HG02642 (cell line): ENCODE results near the gene ROMO1.

Source experiments
- ATAC-seq: cut with Tn5 transposase; IDR thresholded peaks from one replicate; pipeline ENCODE4 v1.9.1; 2021; ENCODE audit warnings: mild to moderate bottlenecking; ENCODE audit not compliant: unreplicated experiment, poor library complexity

Gene ROMO1

GRCh38 chr20:35699127-35699956 lies at the start of gene ROMO1, which contains the start of gene NFS1:
Gene ROMO1 (plus strand): TSS chr20:35699405. CDS start chr20:35699633, 228 bp downstream.
Gene NFS1 (minus strand): TSS chr20:35699352. CDS start chr20:35699288, 64 bp downstream.
- ATAC-seq, result peak; percentile 83

- ATAC-seq, result no peak
Measured at GRCh38 chr20:35650632-35651031, 48.6 kb upstream of the ROMO1 start.

GRCh38 chr20:35651958-35652357 lies 47.2 kb upstream of the ROMO1 start:
- no peak for ATAC-seq

- ATAC-seq, result no peak
Measured at GRCh38 chr20:35652641-35653429, 46.4 kb upstream of the ROMO1 start.

GRCh38 chr20:35653430-35653734 lies 45.8 kb upstream of the ROMO1 start:
- no peak for ATAC-seq

- no peak for ATAC-seq
Measured at GRCh38 chr20:35653893-35654292, 45.3 kb upstream of the ROMO1 start.

GRCh38 chr20:35654415-35654814 lies 44.8 kb upstream of the ROMO1 start:
- no peak for ATAC-seq

- no peak for ATAC-seq
Measured at GRCh38 chr20:35657271-35657670, 41.9 kb upstream of the ROMO1 start.

- ATAC-seq, result no peak
Measured at GRCh38 chr20:35660122-35660937, 38.9 kb upstream of the ROMO1 start.

- ATAC-seq, result no peak
Measured at GRCh38 chr20:35661053-35661452, 38.2 kb upstream of the ROMO1 start.

GRCh38 chr20:35661908-35662307 lies 37.3 kb upstream of the ROMO1 start:
- no peak for ATAC-seq

GRCh38 chr20:35662551-35662950 lies 36.7 kb upstream of the ROMO1 start:
- no peak for ATAC-seq

GRCh38 chr20:35663516-35664465 lies 35.4 kb upstream of the ROMO1 start:
- peak; percentile 29 for ATAC-seq

- peak; percentile 76 for ATAC-seq
Measured at GRCh38 chr20:35664466-35665206, 34.6 kb upstream of the ROMO1 start, which contains the start of the genes CPNE1 and RBM12. Gene CPNE1 (minus strand): TSS chr20:35664900. CDS start chr20:35632923, 31,977 bp downstream. Gene RBM12 (minus strand): TSS chr20:35664900. CDS start chr20:35655322, 9,578 bp downstream.

- no peak for ATAC-seq
Measured at GRCh38 chr20:35665949-35666288, 33.3 kb upstream of the ROMO1 start.

GRCh38 chr20:35669221-35669620 lies 30.0 kb upstream of the ROMO1 start:
- no peak for ATAC-seq

GRCh38 chr20:35669681-35670080 lies 29.5 kb upstream of the ROMO1 start:
- ATAC-seq, result no peak

GRCh38 chr20:35673884-35674283 lies 25.3 kb upstream of the ROMO1 start:
- no peak for ATAC-seq

GRCh38 chr20:35674921-35675320 lies 24.3 kb upstream of the ROMO1 start:
- no peak for ATAC-seq
